ENCODE results near the gene PRKAR1B.

Gene PRKAR1B

GRCh38 chr7:711922-712380, 15.1 kb downstream of the PRKAR1B start:
- Mint-ChIP-seq H3K9me3 (peaks cover 4% of the 10 kb centered on the region), H3K4me1 (peaks cover 38% of the 10 kb centered on the region), H3K27me3 (ENCODE audit: low read depth, poor library complexity) (peaks cover 5% of the 10 kb centered on the region), H3K36me3 (ENCODE audit: low read depth) (peaks cover 29% of the 10 kb centered on the region), H3K4me3 (peak overlapping the region; percentile 45), H3K27ac (no peak overlapping the region)
- no peak for DNase-seq
- TF ChIP-seq CTCF (IDR thresholded peaks at IDR 0.05), result no peak

- Mint-ChIP-seq H3K4me1 (peaks cover 34% of the 10 kb centered on the region), H3K27ac (no peak overlapping the region), H3K36me3 (ENCODE audit: low read depth) (peaks cover 26% of the 10 kb centered on the region), H3K4me3 (peak overlapping the region; percentile 58), H3K9me3 (peaks cover 4% of the 10 kb centered on the region), H3K27me3 (ENCODE audit: low read depth, poor library complexity) (peaks cover 5% of the 10 kb centered on the region)
- DNase-seq, result no peak
- TF ChIP-seq CTCF (IDR thresholded peaks at IDR 0.05), result no peak
Observed at GRCh38 chr7:711093-711921, 15.8 kb downstream of the PRKAR1B start.

GRCh38 chr7:710161-710560, 16.9 kb downstream of the PRKAR1B start:
- Mint-ChIP-seq H3K4me1 (peaks cover 31% of the 10 kb centered on the region), H3K27me3 (ENCODE audit: low read depth, poor library complexity) (peaks cover 5% of the 10 kb centered on the region), H3K9me3 (peaks cover 4% of the 10 kb centered on the region), H3K27ac (peak overlapping the region; percentile 50), H3K4me3 (peak overlapping the region; percentile 20), H3K36me3 (ENCODE audit: low read depth) (peaks cover 26% of the 10 kb centered on the region)
- no peak for DNase-seq
- no peak for TF ChIP-seq CTCF (IDR thresholded peaks at IDR 0.05)

- DNase-seq, result no peak
- no peaks in the 10 kb centered on the region for H3K27me3 Mint-ChIP-seq (ENCODE audit: low read depth, poor library complexity)
Observed at GRCh38 chr7:707296-708000, 19.6 kb downstream of the PRKAR1B start.

GRCh38 chr7:706721-707120, 20.4 kb downstream of the PRKAR1B start:
- no peak for DNase-seq
- TF ChIP-seq CTCF (IDR thresholded peaks at IDR 0.05), result no peak
- Mint-ChIP-seq H3K4me1 (peaks cover 17% of the 10 kb centered on the region), H3K27me3 (ENCODE audit: low read depth, poor library complexity) (peaks cover 4% of the 10 kb centered on the region), H3K9me3 (peaks cover 28% of the 10 kb centered on the region), H3K36me3 (ENCODE audit: low read depth) (peaks cover 54% of the 10 kb centered on the region), H3K4me3 (no peak overlapping the region), H3K27ac (no peak overlapping the region)

More at GRCh38 chr7:707296-708000, 19.6 kb downstream of the PRKAR1B start:
- no peak for TF ChIP-seq CTCF (IDR thresholded peaks at IDR 0.05)
- peaks cover 47% of the 10 kb centered on the region for H3K36me3 Mint-ChIP-seq (ENCODE audit: low read depth)
- H3K4me1 Mint-ChIP-seq, result peaks cover 14% of the 10 kb centered on the region
- H3K9me3 Mint-ChIP-seq, result peaks cover 21% of the 10 kb centered on the region
- no peak overlapping the region for H3K4me3 Mint-ChIP-seq
- peak overlapping the region; percentile 56 for H3K27ac Mint-ChIP-seq
